Cardiac fibroblast (primary cell): ENCODE results near the gene ATG10.

Experiments used
- DNase-seq, 2 donors: peaks; one replicate each; pipeline versions ENCODE4 v3.0.0 to v3.0.0-alpha.2; 2010; ENCODE audit warnings: low read depth in 2 of 2
- H3K4me3 ChIP-seq, 2 donors: replicated peaks in 1 of 2; 1 replicate in 1 of 2; 2 replicates in 1 of 2; pipeline ENCODE4 v1.5.1; 2011; ENCODE audit warnings: low read depth in 2 of 2, low read length in 2 of 2, mild to moderate bottlenecking in 2 of 2, moderate library complexity in 1 of 2
- TF ChIP-seq, protein P1 (sequence below): IDR thresholded peaks from one replicate; pipeline ENCODE4 v1.5.1; 2011; ENCODE audit warnings: low read depth, mild to moderate bottlenecking, low read length, inconsistent platforms

Gene ATG10

DNA sequence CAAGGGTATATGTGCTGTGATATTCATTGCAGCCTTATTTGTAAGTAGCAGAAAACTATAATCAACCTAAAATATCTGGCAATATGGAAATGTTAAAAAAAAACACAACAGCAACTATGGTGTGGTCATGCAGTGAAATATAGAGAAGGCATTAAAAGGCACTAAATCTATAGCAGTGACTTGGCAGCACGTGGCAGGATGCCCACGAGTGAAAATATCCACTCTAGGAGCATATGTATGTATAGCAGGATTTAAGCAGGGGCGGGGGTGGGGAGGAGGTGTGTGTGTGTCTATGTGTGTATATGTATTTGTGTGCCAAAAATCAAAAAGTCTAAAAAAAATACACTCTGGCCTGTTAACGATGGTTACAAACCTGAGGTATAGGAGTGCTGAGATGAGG lies 190.8 kb downstream of the ATG10 start:
- no peak for DNase-seq
- TF ChIP-seq, protein P1, sequence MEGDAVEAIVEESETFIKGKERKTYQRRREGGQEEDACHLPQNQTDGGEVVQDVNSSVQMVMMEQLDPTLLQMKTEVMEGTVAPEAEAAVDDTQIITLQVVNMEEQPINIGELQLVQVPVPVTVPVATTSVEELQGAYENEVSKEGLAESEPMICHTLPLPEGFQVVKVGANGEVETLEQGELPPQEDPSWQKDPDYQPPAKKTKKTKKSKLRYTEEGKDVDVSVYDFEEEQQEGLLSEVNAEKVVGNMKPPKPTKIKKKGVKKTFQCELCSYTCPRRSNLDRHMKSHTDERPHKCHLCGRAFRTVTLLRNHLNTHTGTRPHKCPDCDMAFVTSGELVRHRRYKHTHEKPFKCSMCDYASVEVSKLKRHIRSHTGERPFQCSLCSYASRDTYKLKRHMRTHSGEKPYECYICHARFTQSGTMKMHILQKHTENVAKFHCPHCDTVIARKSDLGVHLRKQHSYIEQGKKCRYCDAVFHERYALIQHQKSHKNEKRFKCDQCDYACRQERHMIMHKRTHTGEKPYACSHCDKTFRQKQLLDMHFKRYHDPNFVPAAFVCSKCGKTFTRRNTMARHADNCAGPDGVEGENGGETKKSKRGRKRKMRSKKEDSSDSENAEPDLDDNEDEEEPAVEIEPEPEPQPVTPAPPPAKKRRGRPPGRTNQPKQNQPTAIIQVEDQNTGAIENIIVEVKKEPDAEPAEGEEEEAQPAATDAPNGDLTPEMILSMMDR: no peak
- H3K4me3 ChIP-seq: no peak overlapping the region

DNA sequence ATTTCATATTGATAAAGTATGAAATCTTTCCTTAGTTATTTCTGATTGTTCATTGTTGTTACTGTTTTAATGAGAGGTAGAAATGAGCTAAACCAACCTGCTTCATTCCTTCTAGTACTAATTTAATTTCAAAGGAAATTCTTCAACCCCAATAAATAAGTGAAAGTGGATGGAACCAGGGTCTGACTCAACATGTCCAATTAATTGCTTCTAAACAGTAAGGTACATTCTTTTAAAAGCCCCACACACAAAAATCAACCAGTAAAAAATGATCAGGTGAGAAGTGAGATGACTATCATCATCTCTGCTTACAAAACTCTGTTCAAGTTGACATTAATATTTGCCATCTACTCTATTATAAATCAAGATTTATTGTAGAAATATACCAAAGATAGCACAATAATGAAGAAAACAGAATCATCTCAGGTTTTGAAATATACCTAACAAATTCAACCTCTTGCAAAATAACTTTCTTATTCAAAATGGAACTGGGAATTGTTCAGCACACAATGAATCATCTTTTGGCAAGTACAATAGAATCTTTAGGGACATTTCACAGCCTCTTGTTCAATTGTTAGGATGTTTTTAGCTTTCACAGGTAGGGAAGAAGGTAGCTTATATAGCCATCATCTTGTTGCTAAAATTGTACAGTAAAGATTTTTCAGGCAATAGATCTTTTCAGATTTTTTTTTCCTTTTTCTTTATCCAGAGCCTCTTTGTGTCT lies 191.8 kb downstream of the ATG10 start:
- TF ChIP-seq, protein P1: no peak
- peak overlapping the region in 1 of 2 donors; percentile 12 for H3K4me3 ChIP-seq
- peak; percentile 55 to 87 for DNase-seq

DNA sequence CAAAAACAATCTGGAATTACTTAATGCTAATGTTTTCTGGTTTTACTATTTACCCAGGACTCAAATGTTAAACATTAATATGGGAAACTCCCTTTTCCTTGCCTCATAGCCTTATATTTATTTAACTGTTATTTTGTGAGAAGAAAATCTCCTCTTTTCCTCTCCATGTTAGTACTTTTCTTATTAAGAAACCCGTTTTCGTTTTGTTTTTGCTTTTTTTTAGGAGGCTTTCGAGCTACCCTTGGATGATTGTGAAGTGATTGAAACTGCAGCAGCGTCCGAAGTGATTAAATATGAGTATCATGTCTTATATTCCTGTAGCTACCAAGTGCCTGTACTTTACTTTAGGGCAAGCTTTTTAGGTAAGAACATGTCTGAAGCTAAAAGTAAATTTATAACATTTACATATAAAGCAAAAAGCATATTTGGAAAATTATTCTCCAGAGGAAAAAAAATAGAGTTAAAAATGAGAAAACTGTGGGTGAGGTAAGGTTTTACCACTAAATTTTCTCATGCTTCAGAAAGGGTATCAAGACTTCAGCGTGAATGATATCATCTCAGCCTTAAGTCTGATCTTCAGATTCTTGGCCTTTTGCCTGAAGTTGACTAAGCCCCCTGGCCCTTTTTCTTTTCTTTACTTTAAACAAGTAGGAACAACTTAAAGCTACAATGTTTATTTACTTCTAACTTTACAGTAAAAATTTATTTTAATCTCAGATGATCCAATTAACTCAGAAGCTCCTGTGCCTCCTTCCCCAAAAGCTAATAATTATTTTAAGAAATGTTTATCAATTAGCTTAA lies 192.6 kb downstream of the ATG10 start:
- H3K4me3 ChIP-seq: peak overlapping the region; percentile 4 to 12

DNA sequence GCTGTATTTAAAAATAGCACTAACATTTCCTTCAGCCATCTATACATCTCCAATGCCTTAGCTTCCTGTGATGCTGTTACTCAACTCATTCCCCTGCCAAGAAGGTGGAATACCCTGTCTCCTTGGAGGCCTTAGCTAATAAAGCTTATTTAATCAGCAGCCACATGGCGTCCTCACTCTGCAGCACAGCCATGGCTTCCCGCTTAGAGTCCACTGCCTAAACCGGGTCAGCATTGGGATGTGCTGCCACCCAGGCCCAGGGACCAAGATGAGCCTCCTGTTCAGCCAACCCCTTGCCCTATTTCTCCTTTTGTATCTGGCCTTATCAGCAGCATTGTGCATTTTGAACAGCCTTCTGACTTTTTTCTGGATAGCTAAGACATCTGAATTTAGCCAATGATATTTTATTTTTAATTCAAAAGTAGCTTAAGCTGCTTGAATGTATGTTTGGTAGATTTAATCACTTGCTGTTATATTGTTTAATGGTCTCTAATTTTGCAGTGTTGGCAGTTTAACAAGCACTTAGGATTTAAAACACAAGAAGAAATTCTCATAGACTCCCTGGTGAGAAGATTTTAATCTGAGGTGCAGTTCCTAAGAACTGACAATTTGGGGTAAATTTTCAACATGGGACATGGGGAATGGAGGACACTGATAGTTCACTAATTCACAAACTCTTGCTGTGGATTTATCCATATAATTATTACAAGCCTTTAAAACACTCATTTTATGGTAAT lies 193.3 kb downstream of the ATG10 start:
- DNase-seq: peak; percentile 63 to 78
- H3K4me3 ChIP-seq: no peak overlapping the region
- TF ChIP-seq, protein P1: peak; percentile 10

More for the DNA sequence above, 192.6 kb downstream of the ATG10 start:
- peak; percentile 58 to 93 for DNase-seq
- TF ChIP-seq, protein P1: no peak

DNA sequence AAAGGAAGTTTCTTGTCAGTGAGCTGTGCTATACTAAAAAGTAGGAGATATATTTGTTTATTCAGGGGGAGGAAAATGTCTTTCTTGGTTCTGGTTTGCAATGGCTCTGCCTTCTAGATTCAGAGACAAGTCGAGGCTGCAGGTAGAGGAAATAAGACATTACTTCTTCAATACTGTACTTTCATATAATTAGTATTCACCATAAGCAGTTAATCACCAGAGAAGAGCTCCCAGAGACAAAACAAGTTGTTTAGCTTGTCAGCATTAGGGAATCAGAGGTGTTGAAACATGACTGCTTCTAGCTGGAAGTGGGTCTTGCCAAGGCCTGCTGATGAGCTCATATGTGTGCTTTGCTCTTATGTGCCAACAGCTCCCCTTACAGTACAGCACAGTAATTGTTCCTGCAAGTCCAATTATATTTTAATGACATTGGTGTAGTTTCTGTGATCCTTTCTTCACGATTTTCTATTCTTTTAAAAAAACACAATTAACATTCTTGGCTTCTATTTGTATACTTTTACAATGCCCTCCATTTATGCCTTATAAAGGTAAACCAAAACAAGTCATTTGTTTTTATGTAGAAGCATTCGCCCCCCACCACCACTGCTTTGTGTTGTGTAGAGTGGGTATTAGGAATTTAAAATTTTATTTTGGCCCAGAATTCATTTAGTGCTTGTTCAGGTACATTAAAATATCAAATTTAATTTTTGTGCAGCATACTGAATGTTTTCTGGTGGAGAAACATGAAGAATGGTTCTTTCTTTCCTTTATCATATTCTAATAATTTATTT lies 194.1 kb downstream of the ATG10 start:
- H3K4me3 ChIP-seq: no peak overlapping the region
- TF ChIP-seq, protein P1: peak; percentile 71
- DNase-seq: peak; percentile 97

- TF ChIP-seq, protein P1: no peak
- DNase-seq: no peak
- no peak overlapping the region for H3K4me3 ChIP-seq
Observed at GRCh38 chr5:82167372-82167935, 195.6 kb downstream of the ATG10 start.
